GM15510 (cell line): ENCODE measurements around the gene MITF.

Experiments used
- POLR2A ChIP-seq: IDR thresholded peaks from 3 replicates; pipeline ENCODE4 v1.6.1; 2011; ENCODE audit warnings: borderline replicate concordance; ENCODE audit not compliant: insufficient read length; ENCODE audit errors: extremely low read depth

The MITF gene

DNA sequence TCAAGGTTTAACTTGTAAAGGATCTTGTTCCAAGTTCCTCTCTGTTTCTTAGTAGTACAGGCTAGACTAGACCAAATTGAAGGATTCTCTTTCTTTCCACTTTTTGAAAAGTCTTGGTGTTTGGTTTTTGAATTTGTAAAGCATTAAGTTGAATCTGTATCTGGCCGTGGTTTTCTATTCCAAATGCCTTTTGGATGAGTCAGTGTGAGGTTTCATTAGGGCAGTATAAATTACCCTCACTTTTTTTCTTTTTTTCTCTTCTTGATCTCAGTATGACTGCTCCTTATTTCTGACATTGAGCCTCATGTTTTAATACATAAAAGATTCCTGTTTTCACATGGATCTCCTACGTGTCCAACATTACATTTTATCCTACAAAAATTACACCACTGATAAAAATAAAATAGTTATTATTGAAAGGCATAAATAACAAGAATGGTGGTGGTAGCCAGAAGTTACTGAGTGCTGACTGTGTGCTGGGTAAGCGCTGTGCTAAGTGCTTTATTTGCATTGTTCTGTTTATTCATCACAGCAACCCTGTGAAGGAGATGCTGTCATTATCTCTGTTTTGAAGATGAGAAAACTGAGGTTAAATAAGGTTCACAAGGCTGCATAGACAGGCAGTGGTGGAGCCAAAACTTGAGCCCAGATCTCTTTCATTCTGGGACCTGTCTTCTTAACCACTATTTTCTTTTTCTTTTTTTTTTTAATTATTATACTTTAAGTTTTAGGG is 48.3 kb downstream of the MITF start:
- no peak for TF ChIP-seq POLR2A

DNA sequence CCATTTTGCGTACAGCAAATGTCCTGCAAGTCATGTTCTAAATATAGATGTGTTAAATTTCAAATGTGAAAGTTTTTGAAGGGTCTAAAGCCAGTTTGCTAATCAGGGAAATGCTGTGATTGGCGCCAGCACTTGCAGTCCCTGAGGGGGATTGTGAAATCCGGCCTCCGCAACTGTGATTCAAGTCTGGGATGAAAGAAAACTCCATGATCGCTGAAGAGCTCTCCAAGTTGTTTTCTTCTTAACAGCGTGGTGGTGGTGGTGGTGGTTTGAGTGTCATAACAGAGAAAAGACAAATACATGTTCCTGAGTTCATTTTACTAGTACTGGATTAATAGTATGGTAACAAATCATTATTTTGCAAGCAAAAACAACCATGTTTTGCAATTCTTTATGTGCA is 51.8 kb downstream of the MITF start:
- TF ChIP-seq POLR2A = no peak

DNA sequence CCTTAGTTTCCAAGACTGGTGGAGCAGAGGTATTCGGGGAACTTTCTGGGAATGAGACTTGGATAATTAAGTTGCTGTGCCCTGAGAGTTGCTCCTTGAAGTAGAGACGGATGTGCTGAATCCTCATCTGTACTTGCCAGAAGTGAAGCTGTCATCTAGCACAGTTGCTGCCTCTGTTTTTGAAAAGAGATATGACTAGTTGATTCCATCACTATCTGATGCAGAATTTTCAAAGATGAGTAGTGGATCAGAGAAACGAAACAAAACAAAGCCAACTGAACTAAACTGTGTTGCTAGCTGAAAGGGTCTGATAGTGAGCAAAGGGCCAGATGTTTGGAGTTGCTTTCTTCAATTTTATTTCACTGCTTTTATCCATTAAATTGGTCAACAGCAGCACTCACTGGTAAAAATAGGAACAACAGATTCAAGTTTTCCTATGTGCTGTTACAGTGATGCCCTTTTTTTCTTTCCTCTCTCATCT is 52.7 kb downstream of the MITF start:
- TF ChIP-seq POLR2A = no peak

DNA sequence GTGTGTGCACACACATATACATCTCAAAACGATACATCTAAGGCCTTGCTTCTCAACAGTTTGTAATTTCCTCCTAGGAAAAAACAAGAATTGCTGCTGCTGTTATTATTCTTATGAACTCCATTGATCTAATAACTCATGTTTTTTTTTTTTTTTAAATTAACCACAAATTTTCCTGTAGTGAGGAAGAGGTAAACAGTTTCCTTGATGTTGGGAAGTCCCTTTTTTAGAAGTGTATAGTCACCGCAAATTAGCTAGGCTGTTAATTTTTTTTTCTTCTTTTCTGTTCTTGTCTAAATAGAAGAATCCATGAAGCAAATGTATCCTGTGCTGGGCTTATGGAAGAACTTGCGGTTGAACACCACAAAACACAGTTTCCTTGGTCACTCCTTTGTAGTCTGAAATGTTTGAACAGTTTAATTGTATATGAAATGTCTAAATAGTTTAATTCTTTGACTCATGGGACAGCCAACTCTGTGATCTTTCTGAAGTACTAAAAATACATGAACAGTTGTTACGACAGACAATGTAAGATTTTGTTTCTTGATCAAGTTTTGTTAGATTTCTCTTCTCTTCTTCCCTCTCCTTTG is 64.5 kb downstream of the MITF start:
- no peak for TF ChIP-seq POLR2A

DNA sequence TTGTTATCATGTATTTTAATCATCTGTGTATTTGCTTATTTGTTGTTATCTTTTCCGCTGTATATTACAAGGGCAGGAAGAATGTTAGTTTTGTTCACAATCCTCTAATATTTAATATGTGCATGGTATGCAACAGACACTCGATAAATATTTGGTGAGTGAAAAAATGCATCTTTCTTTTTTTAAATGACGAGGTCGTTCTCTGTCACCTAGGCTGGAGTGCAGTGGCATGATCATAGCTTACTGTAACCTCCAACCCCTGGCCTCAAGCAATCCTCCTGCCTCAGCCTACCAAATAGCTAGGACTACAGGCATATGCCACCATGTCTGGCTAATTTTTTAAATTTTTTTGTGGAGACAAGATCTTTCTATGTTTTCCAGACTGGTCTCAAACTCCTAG is 66.2 kb downstream of the MITF start:
- no peak for TF ChIP-seq POLR2A

DNA sequence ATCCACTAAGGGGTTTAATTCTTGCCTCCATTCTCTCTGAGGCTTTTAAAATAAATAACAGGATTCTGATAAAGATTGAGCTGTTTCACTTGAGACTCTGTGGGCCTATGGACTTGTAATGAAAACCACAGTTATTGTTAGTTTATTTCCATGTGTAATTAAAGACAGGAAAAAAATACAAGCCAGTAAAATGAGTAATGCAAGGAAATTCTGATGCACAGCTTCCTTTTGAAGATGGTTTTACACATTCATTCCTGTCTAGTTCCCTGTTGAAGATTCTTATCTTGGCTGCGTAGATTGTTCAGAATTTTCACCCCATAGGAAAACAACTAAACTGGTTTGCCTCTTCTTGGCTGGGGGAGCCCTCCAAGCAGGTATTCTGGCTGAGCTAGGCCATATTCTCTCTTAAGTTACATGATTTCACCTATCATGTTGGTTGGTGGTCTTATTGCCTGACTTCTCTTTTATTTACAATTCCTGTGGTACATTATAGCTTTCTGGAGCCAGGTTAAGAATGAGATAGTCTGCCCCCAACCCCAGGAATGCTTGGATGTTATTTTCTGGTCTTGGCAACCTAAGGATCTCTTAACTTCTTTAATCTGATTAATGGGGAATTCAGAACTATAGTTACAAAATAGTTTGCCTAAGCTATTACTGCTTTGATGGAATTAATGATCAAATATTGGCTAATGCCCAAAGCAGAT is 67.6 kb downstream of the MITF start:
- TF ChIP-seq POLR2A = no peak

DNA sequence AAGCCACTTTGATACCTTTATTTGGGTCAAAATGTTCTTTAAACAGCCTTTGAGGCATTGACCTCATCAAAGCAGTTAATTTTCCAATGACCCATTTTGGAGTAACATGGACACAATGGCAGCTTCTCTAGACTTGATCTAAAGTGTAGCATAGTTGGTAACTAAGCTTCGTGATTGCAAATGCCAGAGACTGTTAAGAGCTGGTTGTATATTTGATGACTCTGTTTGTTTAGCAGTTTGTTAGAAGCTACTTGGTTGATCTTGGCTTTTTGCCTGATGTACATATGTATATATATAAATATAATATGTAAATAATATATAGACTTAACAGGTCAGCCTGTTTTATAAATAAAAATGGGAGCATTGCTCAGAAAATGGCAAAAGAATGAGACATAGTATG is 68.4 kb downstream of the MITF start:
- no peak for TF ChIP-seq POLR2A

DNA sequence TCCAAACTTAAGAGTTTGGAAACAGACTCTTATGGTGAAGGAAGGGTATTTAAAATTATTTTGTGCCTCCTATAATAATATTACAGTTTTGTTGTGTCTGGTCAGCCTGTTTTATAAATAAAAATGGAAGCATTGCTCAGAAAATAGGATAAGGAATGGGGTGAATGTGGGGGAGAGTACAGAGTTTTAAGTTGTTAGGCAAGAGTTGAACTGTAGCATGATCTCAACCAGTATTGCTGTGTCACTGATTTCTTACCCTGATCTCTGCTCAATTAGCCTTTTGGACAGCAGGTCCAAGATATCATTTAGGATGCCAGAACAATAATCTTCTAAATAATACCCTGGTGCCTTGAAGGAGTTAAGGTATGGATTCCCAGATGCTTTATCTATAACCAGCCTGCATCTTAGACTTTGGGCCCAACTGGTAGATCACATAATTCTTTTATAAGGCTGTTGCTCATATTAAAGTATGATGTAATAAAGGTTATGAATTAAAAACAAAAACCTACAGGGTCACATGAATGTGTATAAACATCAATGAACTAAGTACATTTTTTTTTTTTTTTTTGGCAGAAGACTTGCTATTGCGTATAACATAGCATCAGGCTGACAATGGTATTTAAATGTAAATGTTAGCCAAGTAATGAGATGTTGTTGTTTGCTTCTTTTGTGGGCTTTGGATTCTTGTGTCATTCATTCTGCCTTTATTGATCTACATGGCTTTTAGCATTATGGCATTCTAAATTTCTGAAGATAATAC is 70.0 kb downstream of the MITF start:
- no peak for TF ChIP-seq POLR2A

DNA sequence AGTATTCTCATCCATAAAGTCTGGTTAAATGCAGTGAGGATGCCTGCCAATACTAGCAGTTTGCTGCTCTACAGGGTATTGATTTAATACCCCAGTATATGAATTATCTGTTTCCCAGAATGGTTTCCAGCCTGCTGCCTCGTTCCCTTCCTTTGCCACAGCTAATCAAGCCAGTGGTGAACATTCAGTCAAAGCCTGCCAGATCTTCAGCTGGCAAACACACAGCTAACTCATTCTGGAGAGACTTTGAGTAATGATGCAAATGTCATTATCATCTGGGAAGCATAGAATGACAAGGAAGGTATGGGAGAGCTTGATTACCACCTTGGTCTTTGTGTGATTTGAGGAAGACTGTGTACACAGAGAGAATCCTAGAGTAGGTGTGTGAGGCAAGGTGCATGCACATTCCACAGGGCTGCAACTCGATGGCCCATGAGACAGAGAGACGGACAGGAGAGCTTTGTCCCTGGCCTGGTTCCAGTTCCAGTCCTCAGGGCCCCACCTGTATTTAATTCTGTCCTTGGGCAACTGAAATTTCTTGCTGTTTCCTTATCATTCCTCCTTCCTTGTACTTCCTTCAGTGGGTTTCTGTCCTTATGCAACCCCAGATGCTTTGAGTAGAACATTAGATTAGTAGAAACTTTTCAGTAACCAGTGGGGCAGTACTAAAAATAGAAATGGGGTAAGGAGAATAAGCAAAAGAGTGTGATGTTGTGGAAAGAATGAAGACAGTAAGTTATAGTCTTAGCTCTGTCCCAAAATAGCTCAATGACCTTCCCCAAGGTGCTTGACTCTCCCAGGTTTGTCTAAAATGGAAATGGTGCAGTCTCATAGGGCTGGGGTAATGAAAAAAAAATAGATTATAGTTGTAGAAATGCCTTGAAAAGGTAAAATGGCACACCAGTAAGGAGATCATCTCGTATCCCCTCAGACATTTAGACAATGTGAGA is 72.5 kb downstream of the MITF start:
- TF ChIP-seq POLR2A = no peak

DNA sequence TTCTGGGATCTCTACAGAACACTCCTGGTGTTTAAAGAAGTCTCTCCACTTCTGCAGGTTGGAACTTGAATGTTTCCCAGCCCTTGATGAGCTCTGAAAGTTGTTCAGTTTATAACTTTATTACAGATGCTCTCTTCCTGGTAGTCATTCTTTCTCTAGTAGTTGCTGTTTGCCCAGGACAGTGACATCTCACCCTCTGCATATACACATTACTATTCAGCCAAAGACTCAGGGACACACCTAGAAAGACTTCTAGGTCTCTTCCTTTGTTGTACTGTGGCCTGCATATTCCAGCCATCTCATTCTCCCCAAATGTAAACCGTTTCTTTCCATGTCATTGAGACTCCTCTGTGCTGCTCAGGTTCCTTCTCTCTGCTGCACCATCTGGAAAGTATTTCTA is 76.7 kb downstream of the MITF start:
- no peak for TF ChIP-seq POLR2A

DNA sequence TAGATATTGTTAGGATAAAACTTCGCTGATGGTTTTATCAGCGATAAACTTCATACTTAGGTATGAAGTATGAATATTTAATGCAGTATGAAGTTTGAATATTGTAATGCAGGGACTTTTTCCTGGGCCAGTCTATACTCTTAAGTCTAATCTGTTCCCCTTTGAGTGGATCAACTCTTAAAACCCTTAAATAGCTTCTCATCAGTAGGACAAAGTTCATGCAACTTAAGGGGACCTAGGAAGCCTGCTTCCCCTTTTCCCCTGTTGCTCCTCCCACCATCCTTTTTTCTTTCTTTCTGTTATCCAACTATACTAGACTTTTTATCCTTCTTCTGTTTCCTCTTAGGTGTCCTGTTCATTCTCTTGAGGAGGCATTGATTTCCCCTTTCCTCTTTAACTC is 78.7 kb downstream of the MITF start:
- TF ChIP-seq POLR2A = no peak

DNA sequence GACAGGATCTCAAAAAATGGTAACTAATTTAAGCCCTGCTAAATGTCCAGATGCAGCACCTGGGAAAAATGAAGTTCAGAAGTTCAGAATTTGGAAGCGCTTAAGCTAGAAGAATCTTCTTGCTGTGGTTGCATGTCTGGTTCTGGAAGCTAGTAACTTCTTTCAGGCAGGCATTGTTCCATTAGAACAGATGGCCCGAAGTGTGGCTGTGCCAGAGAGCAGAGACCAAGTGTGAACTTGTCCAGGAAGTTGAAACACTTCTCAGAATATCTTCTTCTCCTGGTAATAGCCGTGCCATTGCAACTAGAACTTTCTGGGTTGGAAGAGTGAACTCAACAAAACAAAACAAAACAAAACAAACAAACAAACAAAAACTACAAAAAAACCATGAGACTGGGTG is 80.0 kb downstream of the MITF start:
- no peak for TF ChIP-seq POLR2A

DNA sequence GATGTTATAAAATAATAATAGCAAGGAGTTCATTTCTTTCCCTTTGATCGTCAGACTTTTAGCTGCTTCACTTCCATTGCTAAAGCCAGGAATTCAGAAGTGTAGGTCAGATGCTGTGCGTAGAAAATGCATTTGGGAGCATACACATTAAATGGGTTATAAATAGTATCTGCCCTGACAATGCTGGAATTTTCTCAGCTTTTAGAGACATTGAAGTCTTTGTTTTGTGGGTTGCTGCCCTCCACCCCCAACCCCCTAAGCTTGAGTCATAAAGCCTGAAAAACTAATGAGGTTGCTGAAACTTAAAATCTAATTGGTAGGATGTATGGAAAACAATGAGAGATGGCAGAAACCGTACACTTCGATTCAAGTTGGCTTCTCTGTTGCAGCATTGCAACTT is 81.9 kb downstream of the MITF start:
- no peak for TF ChIP-seq POLR2A

DNA sequence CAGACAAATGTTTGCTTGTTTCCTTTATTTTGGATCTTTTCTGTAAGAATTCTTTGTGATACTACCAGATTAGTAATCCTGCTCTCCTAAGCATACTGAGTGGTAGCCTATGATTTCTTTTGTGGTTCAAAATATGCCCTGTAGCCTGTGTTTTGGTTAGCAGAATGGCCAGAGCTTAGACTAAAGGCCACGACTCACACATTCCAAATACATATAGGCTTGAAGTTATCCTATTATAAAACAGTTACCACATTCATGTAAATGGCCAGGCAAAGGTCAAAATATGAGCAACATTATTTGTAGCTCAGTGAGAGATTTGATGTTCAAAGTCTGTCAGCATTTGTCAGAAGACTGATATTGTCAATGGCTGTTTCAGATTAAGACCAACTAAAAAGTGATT is 84.5 kb downstream of the MITF start:
- no peak for TF ChIP-seq POLR2A
